PC-3 (cell line): ENCODE results near the gene IGDCC3. TPM values are rescaled to one million over a fixed set of nuclear protein-coding genes. Genes with fewer than 3 reads are reported as not detected.

Experiments used
- ATAC-seq: fragments of 200-7000 bp; cut with Tn5 transposase; 2 replicates; pipeline ENCODE4 v1.9.1; 2020; ENCODE audit warnings: mild to moderate bottlenecking, moderate library complexity
- BruUV-seq: library from RNA; stranded (reverse); fragments of 400-500 nt; replicated peaks from 2 replicates; lab custom pipeline; 2021; lab: Mats Ljungman, UMichigan
- CTCF ChIA-PET: fragments of 300-600 bp; sonication (Branson Sonifier 250); formaldehyde crosslinking; loops from one replicate; lab custom pipeline; 2022; ENCODE audit warnings: antibody characterized with exemption; lab: Charles Lee
- POLR2A ChIA-PET: fragments of 300-600 bp; sonication (Branson Sonifier 250); formaldehyde crosslinking; loops from one replicate; lab custom pipeline; 2022; ENCODE audit warnings: antibody characterized with exemption; ENCODE audit not compliant: unreplicated experiment; lab: Charles Lee
- DNase-seq: peaks from one replicate; pipeline ENCODE4 v3.0.0-alpha.2; 2015
- H2AFZ ChIP-seq: fragments of 300-600 bp; sonication (generic); 2 replicates; pipeline ENCODE4 v1.6.0; 2016; ENCODE audit warnings: antibody characterized with exemption, low read length
- H3F3A ChIP-seq: fragments of 300-600 bp; sonication (generic); one replicate; pipeline ENCODE4 v1.6.0; 2017; ENCODE audit warnings: antibody characterized with exemption, low read length, control low read depth, mild to moderate bottlenecking; ENCODE audit not compliant: unreplicated experiment
- H3K27ac ChIP-seq: fragments of 300-600 bp; sonication (generic); 2 replicates; pipeline ENCODE4 v1.5.1; 2016; ENCODE audit warnings: mild to moderate bottlenecking, low read length
- H3K27me3 ChIP-seq: fragments of 300-600 bp; sonication (generic); 2 replicates; pipeline ENCODE4 v1.6.1; 2016; ENCODE audit warnings: low read length, mixed read lengths
- H3K36me3 ChIP-seq: fragments of 300-600 bp; sonication (generic); 2 replicates; pipeline ENCODE4 v1.6.1; 2016; ENCODE audit warnings: low read depth, mixed run types, low read length, mixed read lengths
- H3K4me1 ChIP-seq: fragments of 300-600 bp; sonication (generic); 2 replicates; pipeline ENCODE4 v1.5.1; 2016; ENCODE audit warnings: low read length; ENCODE audit not compliant: insufficient read depth
- H3K4me2 ChIP-seq: fragments of 300-600 bp; sonication (generic); 2 replicates; pipeline ENCODE4 v1.6.0; 2016; ENCODE audit warnings: low read length
- H3K4me3 ChIP-seq: fragments of 300-600 bp; sonication (generic); 2 replicates; pipeline ENCODE4 v1.5.1; 2016; ENCODE audit warnings: mild to moderate bottlenecking, low read length, mixed read lengths
- H3K79me2 ChIP-seq: fragments of 300-600 bp; sonication (generic); 2 replicates; pipeline ENCODE4 v1.6.1; 2017; ENCODE audit warnings: low read length, mixed read lengths
- H3K9ac ChIP-seq: fragments of 300-600 bp; sonication (generic); 2 replicates; pipeline ENCODE4 v1.6.0; 2016; ENCODE audit warnings: mild to moderate bottlenecking, low read length
- H3K9me2 ChIP-seq: fragments of 300-600 bp; sonication (generic); replicated peaks from 2 replicates; pipeline ENCODE4 v1.6.1; 2016; ENCODE audit warnings: mixed run types, low read length, mixed read lengths
- H3K9me3 ChIP-seq: fragments of 300-600 bp; sonication (generic); 2 replicates; pipeline ENCODE4 v1.6.1; 2016; ENCODE audit warnings: low read length, mixed read lengths
- H4K20me1 ChIP-seq: fragments of 300-600 bp; sonication (generic); 2 replicates; pipeline ENCODE4 v1.6.1; 2016; ENCODE audit warnings: low read length, mixed read lengths
- CTCF ChIP-seq: fragments of 300-600 bp; sonication (generic); conservative IDR thresholded peaks from 2 replicates; pipeline ENCODE4 v1.5.1; 2017; ENCODE audit warnings: antibody characterized with exemption, low read depth, mild to moderate bottlenecking, low read length
- EZH2 ChIP-seq: fragments of 300-600 bp; sonication (generic); IDR thresholded peaks from one replicate; pipeline ENCODE4 v1.6.1; 2017; ENCODE audit warnings: antibody characterized with exemption, mild to moderate bottlenecking, low read length; ENCODE audit not compliant: unreplicated experiment
- EZH2phosphoT487 ChIP-seq: fragments of 300-600 bp; sonication (generic); IDR thresholded peaks from 2 replicates; pipeline ENCODE4 v1.6.1; 2018; ENCODE audit warnings: mild to moderate bottlenecking, antibody characterized with exemption, low read length, borderline replicate concordance
- intact Hi-C: fragments of 100-400 bp; cut with micrococcal nuclease; formaldehyde crosslinking; loops from 2 replicates; pipeline ENCODE4 v1.9.0; 2023
- total RNA-seq: library from RNA; depleted of rRNA; stranded (reverse); fragments of >200 nt; gene quantifications from 2 replicates; pipeline ENCODE4 v1.2.3, GENCODE V29; 2014

Gene IGDCC3
- total RNA-seq, 1 experiment from 2014 or later: not detected

- ChIA-PET CTCF (no interaction called here), POLR2A (no interaction called here)
- DNase-seq: no peak
- intact Hi-C loops: no loop called here
- H3K27ac ChIP-seq: no peak overlapping the region
- no peak for ATAC-seq
- no peak overlapping the region for H3K4me2 ChIP-seq
- H3K27me3 ChIP-seq: no peaks in the 10 kb centered on the region
- BruUV-seq: no TSS peak
- peaks cover 11% of the 10 kb centered on the region for H3K4me1 ChIP-seq
- H2AFZ ChIP-seq: no peak overlapping the region
- no peaks in the 10 kb centered on the region for H3K9me2 ChIP-seq
- no peaks in the 10 kb centered on the region for H3K36me3 ChIP-seq
- no peaks in the 10 kb centered on the region for H3K79me2 ChIP-seq
- H3K4me3 ChIP-seq: no peak overlapping the region
- no peaks in the 10 kb centered on the region for H3K9me3 ChIP-seq
- H3K9ac ChIP-seq: no peak overlapping the region
- H3F3A ChIP-seq: no peaks in the 10 kb centered on the region
- TF ChIP-seq EZH2phosphoT487 (no peak), EZH2 (no peak), CTCF (no peak)
- H4K20me1 ChIP-seq: no peaks in the 10 kb centered on the region
Measured at GRCh38 chr15:65368302-65369211, 9.2 kb downstream of the IGDCC3 start.

GRCh38 chr15:65366122-65366892, 11.5 kb downstream of the IGDCC3 start:
- Histone ChIP-seq H3K79me2 (no peaks in the 10 kb centered on the region), H3K9me2 (no peaks in the 10 kb centered on the region), H2AFZ (no peak overlapping the region), H3K4me3 (no peak overlapping the region), H3K4me2 (no peak overlapping the region), H3K27ac (no peak overlapping the region), H3K27me3 (no peaks in the 10 kb centered on the region), H3K9ac (no peak overlapping the region), H3K4me1 (peaks cover 11% of the 10 kb centered on the region), H3F3A (no peaks in the 10 kb centered on the region), H3K9me3 (no peaks in the 10 kb centered on the region), H3K36me3 (no peaks in the 10 kb centered on the region), H4K20me1 (no peaks in the 10 kb centered on the region)
- TF ChIP-seq CTCF (no peak), EZH2 (no peak), EZH2phosphoT487 (no peak)
- ATAC-seq (no peak), DNase-seq (no peak)
- POLR2A ChIA-PET: no interaction called here
- no TSS peak for BruUV-seq
- CTCF ChIA-PET: no interaction called here
- intact Hi-C loops: no loop called here
